GM12878 (cell line): ENCODE results near the gene LILRB4. TPM values are rescaled to one million over a fixed set of nuclear protein-coding genes. Genes with fewer than 3 reads are reported as not detected.
"Not testable (repeated sequence)": the region's sequence is repeated elsewhere in the genome, so short reads cannot be mapped to it uniquely, and the experiment has no call there.

Experiments
- ATAC-seq: fragments of 200-7000 bp; cut with Tn5 transposase; 3 replicates; pipeline ENCODE4 v1.9.1; 2020; ENCODE audit warnings: mild to moderate bottlenecking, moderate library complexity
- BruUV-seq: library from RNA; stranded (reverse); fragments of 400-500 nt; replicated peaks from 2 replicates; lab custom pipeline; 2021; lab: Mats Ljungman, UMichigan
- CTCF ChIA-PET: fragments of 300-600 bp; sonication (Branson Sonifier 250); formaldehyde crosslinking; extraction: SDS; loops from one replicate; lab custom pipeline; 2021; ENCODE audit warnings: inconsistent platforms; lab: Yijun Ruan, JAX
- POLR2A ChIA-PET: fragments of 350-600 bp; formaldehyde crosslinking; extraction: SDS; loops from one replicate; lab custom pipeline; 2021; ENCODE audit warnings: inconsistent platforms; lab: Charles Lee
- RAD21 ChIA-PET: fragments of 300-600 bp; sonication (Branson Sonifier 250); formaldehyde crosslinking; loops from one replicate; lab custom pipeline; 2023; ENCODE audit warnings: antibody characterized with exemption; ENCODE audit not compliant: unreplicated experiment; lab: Charles Lee
- SMC1A ChIA-PET: fragments of 300-600 bp; sonication (Branson Sonifier 250); formaldehyde crosslinking; loops from one replicate; lab custom pipeline; 2023; ENCODE audit not compliant: unreplicated experiment, uncharacterized antibody; lab: Charles Lee
- DNase-seq: peaks from one replicate; pipeline ENCODE4 v3.0.0-alpha.2; 2011; ENCODE audit warnings: low read depth, low spot score
- FAIRE-seq: peaks from 3 replicates; lab custom pipeline; 2011; peaks lifted over from hg19 to GRCh38; lab: Jason Lieb, UNC
- H2AFZ ChIP-seq: 2 replicates; pipeline ENCODE4 v1.6.0; 2011; ENCODE audit warnings: low read depth, low read length, control low read depth; ENCODE audit not compliant: control insufficient read depth
- H3K27ac ChIP-seq: 2 replicates; pipeline ENCODE4 v1.5.1; 2011; ENCODE audit warnings: control low read depth; ENCODE audit not compliant: control insufficient read depth, insufficient read depth
- H3K27me3 ChIP-seq, 2 experiments: replicated peaks in 1 of 2; 2 replicates each; pipeline versions ENCODE4 v1.6.0 to v1.6.1; 2011; ENCODE audit warnings: low read length in 1 of 2; ENCODE audit not compliant: control insufficient read depth in 2 of 2, insufficient read depth in 2 of 2
- H3K36me3 ChIP-seq, 2 experiments: 2 replicates each; pipeline ENCODE4 v1.5.1; 2011; ENCODE audit warnings: low read length in 1 of 2; ENCODE audit not compliant: control insufficient read depth in 2 of 2, insufficient read depth in 2 of 2
- H3K4me1 ChIP-seq: 2 replicates; pipeline ENCODE4 v1.6.1; 2011; ENCODE audit warnings: mild to moderate bottlenecking, low read length, moderate library complexity, mixed read lengths; ENCODE audit not compliant: control insufficient read depth, insufficient read depth
- H3K4me2 ChIP-seq: 2 replicates; pipeline ENCODE4 v1.6.0; 2011; ENCODE audit warnings: control low read depth; ENCODE audit not compliant: control insufficient read depth, insufficient read depth
- H3K4me3 ChIP-seq: fragments of 200-600 bp; sonication (generic); 2 replicates; pipeline ENCODE4 v1.5.1; 2016
- H3K79me2 ChIP-seq: 2 replicates; pipeline ENCODE4 v1.6.0; 2011; ENCODE audit warnings: low read length; ENCODE audit not compliant: control insufficient read depth, insufficient read depth
- H3K9ac ChIP-seq: 2 replicates; pipeline ENCODE4 v1.8.0; 2011; ENCODE audit warnings: low read length, control low read depth, mixed read lengths; ENCODE audit not compliant: control insufficient read depth, insufficient read depth
- H3K9me3 ChIP-seq: replicated peaks from 3 replicates; pipeline ENCODE4 v1.5.1; 2011; ENCODE audit warnings: mild to moderate bottlenecking, low read length; ENCODE audit not compliant: control insufficient read depth, insufficient read depth
- H4K20me1 ChIP-seq: 2 replicates; pipeline ENCODE4 v1.6.0; 2011; ENCODE audit not compliant: control insufficient read depth, insufficient read depth
- NFYB ChIP-seq: IDR thresholded peaks from 2 replicates; pipeline ENCODE4 v1.6.1; 2011; ENCODE audit warnings: low read depth, mild to moderate bottlenecking, low read length, improper control_type of control experiment, moderate library complexity; ENCODE audit not compliant: insufficient read depth
- NR2C1 ChIP-seq: fragments of 450-650 bp; IDR thresholded peaks from 2 replicates; pipeline ENCODE4 v1.6.1; 2017; ENCODE audit warnings: antibody characterized with exemption, mild to moderate bottlenecking, moderate library complexity
- RAD51 ChIP-seq: fragments of 450-650 bp; IDR thresholded peaks from 2 replicates; pipeline ENCODE4 v1.6.1; 2016; ENCODE audit warnings: moderate library complexity, mild to moderate bottlenecking, inconsistent platforms
- WGBS: methylation state at CpG from one replicate; pipeline ENCODE4 v1.1.6; 2016; ENCODE audit warnings: low lambda C conversion rate; ENCODE audit not compliant: insufficient replicate concordance, insufficient coverage; ENCODE audit errors: missing lambda C conversion rate; 5-methylcytosine and 5-hydroxymethylcytosine counted together
- in situ Hi-C: fragments of 300-500 bp; cut with MboI; formaldehyde crosslinking; loops from 9 replicates; pipeline ENCODE4 v1.14.3; 2018; ENCODE audit warnings: mixed read lengths
- intact Hi-C: fragments of 100-400 bp; cut with micrococcal nuclease; formaldehyde crosslinking; loops from one replicate; pipeline ENCODE4 v1.14.2; 2022; ENCODE audit not compliant: unreplicated experiment
- polyA plus RNA-seq, 11 experiments: library from polyadenylated mRNA; depleted of rRNA in 4 of 11; unstranded in 6 of 11; stranded (reverse) in 5 of 11; fragments of >200 nt; fragmentation: Nextera tagmentation in 4 of 11; fragmentation: Illumina TruSeq in 1 of 11; extraction: Ambion mirVana in 4 of 11; extraction: Trizol in 1 of 11; gene quantifications; 1 replicate in 1 of 11; 2 replicates in 10 of 11; pipeline versions ENCODE4 v1.2.1 to v1.2.3, GENCODE V29; 2011 to 2016; ENCODE audit warnings: inconsistent platforms in 2 of 11, missing spikeins in 2 of 11, low read depth in 1 of 11
- total RNA-seq, 4 experiments: library from RNA; depleted of rRNA in 3 of 4; stranded (reverse); fragments of >200 nt in 3 of 4; fragmentation: Illumina TruSeq in 1 of 4; extraction: Trizol in 1 of 4; gene quantifications; 2 replicates each; pipeline versions ENCODE4 v1.2.1 to v1.2.3, GENCODE V29; 2013 to 2021
- TF ChIP-seq, protein P1 (sequence below): fragments of 150-350 bp; IDR thresholded peaks from 2 replicates; pipeline ENCODE4 v1.6.1; 2014; ENCODE audit warnings: mild to moderate bottlenecking, low read depth, low read length
- TF ChIP-seq, protein P2 (sequence below): fragments of 450-650 bp; IDR thresholded peaks from 2 replicates; pipeline ENCODE4 v1.6.1; 2017; ENCODE audit warnings: borderline replicate concordance

The LILRB4 gene
- total and polyA plus RNA-seq, 10 of the 15 experiments (the other 5 are each of a cell fraction or from before 2014, with no cell fraction given), result 2.0 to 39.8 (median 16.0) TPM

DNA sequence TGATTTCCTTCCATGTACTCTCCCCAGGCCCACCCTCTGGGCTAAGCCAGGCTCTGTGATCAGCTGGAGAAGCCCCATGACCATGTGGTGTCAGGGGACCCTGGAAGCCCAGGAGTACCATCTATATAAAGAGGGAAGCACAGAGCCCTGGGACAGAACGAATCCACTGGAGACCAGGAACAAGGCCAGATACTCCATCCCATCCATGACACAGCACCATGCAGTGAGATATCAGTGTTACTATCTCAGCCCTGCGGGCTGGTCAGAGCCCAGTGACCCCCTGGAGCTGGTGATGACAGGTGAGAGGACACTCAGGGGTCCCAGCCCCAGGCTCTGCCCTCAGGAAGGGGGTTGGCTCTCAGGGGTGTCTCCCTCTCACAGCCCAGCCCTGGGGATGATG is 34.0 kb downstream of the LILRB4 start (continued):
- TF ChIP-seq, protein P1, sequence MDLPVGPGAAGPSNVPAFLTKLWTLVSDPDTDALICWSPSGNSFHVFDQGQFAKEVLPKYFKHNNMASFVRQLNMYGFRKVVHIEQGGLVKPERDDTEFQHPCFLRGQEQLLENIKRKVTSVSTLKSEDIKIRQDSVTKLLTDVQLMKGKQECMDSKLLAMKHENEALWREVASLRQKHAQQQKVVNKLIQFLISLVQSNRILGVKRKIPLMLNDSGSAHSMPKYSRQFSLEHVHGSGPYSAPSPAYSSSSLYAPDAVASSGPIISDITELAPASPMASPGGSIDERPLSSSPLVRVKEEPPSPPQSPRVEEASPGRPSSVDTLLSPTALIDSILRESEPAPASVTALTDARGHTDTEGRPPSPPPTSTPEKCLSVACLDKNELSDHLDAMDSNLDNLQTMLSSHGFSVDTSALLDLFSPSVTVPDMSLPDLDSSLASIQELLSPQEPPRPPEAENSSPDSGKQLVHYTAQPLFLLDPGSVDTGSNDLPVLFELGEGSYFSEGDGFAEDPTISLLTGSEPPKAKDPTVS, result no peak

DNA sequence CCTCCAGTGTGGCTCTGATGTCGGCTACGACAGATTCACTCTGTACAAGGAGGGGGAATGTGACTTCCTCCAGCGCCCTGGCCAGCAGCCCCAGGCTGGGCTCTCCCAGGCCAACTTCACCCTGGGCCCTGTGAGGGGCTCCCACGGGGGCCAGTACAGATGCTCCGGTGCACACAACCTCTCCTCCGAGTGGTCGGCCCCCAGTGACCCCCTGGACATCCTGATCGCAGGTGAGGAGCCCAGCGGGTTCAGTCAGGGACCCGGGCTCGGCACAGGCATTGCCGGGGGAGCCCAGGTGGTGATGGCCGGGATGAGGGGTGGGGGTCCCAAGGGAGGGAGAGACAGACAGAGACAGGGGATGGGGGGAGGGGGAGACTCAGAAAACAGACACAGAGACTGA is 34.9 kb downstream of the LILRB4 start:
- POLR2A ChIA-PET, H3K4me3 ChIP-seq, H3K9me3 ChIP-seq, H3K27me3 ChIP-seq, H3K27ac ChIP-seq, RAD21 ChIA-PET, H3K36me3 ChIP-seq, in situ Hi-C loops, H4K20me1 ChIP-seq, H3K4me1 ChIP-seq, DNase-seq, FAIRE-seq, H3K9ac ChIP-seq, H3K4me2 ChIP-seq, H2AFZ ChIP-seq, H3K79me2 ChIP-seq, ATAC-seq, intact Hi-C loops, SMC1A ChIA-PET, BruUV-seq: not testable (repeated sequence)
- 23% methylated on average over 11 of the region's 13 CpGs for WGBS
- CTCF ChIA-PET, result interaction anchor here (2.6 kb wide), 1 partner anchor 23 kb away, joined by 10 read pairs; no protein-coding TSS in a partner anchor

DNA sequence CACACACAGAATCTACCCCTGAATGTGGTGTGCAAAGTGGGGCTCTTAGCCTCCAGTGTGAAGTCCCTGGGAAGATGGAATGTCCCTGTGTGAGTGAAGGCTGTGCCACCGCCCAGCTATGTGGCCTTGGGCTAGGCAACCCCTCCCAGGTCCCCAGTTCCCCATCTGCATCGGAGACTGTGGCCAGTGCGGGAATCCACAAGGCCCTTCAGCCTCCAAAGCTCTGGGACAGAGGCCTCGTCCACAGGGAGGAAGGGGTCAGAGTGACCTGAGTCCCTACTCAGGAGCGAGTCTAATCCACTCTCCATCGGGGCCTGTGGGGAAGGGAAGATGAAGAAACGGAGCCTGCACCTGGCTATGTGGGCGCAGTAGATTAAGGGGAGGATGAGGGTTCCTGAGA is 42.1 kb downstream of the LILRB4 start:
- RAD21 ChIA-PET, result no interaction called here
- Histone ChIP-seq H3K27ac (no peak overlapping the region), H3K4me3 (no peak overlapping the region), H3K4me2 (no peak overlapping the region), H3K36me3 (no peaks in the 10 kb centered on the region), H3K9ac (no peak overlapping the region), H3K79me2 (no peaks in the 10 kb centered on the region), H3K9me3 (no peaks in the 10 kb centered on the region), H3K4me1 (peaks cover 9% of the 10 kb centered on the region), H3K27me3 (no peaks in the 10 kb centered on the region; a peak in 1 of 4 replicates), H2AFZ (no peak overlapping the region), H4K20me1 (no peaks in the 10 kb centered on the region)
- no peak for DNase-seq
- FAIRE-seq, result no peak
- TF ChIP-seq RAD51 (no peak), NR2C1 (no peak), NFYB (no peak)
- TF ChIP-seq, protein P2, sequence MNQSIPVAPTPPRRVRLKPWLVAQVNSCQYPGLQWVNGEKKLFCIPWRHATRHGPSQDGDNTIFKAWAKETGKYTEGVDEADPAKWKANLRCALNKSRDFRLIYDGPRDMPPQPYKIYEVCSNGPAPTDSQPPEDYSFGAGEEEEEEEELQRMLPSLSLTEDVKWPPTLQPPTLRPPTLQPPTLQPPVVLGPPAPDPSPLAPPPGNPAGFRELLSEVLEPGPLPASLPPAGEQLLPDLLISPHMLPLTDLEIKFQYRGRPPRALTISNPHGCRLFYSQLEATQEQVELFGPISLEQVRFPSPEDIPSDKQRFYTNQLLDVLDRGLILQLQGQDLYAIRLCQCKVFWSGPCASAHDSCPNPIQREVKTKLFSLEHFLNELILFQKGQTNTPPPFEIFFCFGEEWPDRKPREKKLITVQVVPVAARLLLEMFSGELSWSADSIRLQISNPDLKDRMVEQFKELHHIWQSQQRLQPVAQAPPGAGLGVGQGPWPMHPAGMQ, result no peak
- intact Hi-C loops, result no loop called here
- BruUV-seq, result no TSS peak
- in situ Hi-C loops, result no loop called here
- WGBS, result 38% methylated on average over 8 of the region's 8 CpGs
- SMC1A ChIA-PET, result no interaction called here
- CTCF ChIA-PET, result no interaction called here
- POLR2A ChIA-PET, result no interaction called here
- ATAC-seq, result no peak
